B cell (primary cell): ENCODE data around the gene ENO4.

Experiments used
- EZH2 ChIP-seq: IDR thresholded peaks from 2 replicates; pipeline ENCODE4 v1.6.1; 2012; ENCODE audit warnings: borderline replicate concordance, low read depth, mild to moderate bottlenecking, moderate library complexity, low read length; ENCODE audit not compliant: insufficient read depth, poor library complexity, severe bottlenecking
- TF ChIP-seq, protein P1 (sequence below): fragments of 200-600 bp; IDR thresholded peaks from one replicate; pipeline ENCODE4 v1.8.0; 2022; ENCODE audit warnings: antibody characterized with exemption, mild to moderate bottlenecking

DNA sequence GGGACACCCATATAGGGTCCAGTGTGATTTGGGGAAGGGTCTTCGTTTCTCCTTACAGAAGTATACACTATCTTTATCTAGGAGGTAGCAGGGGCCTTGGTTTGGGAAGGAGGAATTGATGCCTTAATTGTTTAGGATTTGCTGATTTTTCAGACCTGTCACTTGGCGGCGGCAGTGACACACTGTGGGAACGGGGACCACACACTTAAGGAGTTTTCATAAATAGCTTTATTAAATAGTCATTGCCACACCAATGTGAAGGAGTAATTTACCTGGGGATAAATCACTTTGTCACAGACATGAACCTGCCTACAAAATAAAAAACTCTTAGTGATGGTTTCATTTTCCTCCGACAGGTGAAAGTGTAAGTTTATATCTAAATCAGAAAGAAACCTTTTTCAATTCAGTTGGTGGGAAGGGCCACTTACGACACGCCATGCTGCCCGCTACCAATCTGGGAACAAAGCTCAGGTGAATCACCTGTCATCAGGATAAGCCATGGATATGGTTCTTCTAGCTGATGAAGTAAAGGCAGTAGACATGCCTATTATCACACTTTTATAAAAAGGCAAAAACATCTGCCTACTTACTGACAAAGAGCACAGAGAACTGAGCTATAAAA is 12.3 kb upstream of the ENO4 start:
- TF ChIP-seq, protein P1, sequence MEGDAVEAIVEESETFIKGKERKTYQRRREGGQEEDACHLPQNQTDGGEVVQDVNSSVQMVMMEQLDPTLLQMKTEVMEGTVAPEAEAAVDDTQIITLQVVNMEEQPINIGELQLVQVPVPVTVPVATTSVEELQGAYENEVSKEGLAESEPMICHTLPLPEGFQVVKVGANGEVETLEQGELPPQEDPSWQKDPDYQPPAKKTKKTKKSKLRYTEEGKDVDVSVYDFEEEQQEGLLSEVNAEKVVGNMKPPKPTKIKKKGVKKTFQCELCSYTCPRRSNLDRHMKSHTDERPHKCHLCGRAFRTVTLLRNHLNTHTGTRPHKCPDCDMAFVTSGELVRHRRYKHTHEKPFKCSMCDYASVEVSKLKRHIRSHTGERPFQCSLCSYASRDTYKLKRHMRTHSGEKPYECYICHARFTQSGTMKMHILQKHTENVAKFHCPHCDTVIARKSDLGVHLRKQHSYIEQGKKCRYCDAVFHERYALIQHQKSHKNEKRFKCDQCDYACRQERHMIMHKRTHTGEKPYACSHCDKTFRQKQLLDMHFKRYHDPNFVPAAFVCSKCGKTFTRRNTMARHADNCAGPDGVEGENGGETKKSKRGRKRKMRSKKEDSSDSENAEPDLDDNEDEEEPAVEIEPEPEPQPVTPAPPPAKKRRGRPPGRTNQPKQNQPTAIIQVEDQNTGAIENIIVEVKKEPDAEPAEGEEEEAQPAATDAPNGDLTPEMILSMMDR, result no peak
- TF ChIP-seq EZH2, result no peak
